ENCODE measurements around the gene MUC3A. TPM values are rescaled to one million over a fixed set of nuclear protein-coding genes. Genes with fewer than 3 reads are reported as not detected.
"Not testable (repeated sequence)": the region's sequence is repeated elsewhere in the genome, so short reads cannot be mapped to it uniquely, and the experiment has no call there.

MUC3A gene
- total and polyA plus RNA-seq, 2 of the 13 experiments (the other 11 are each of a cell fraction or from before 2014, with no cell fraction given), result 0.01 TPM; not detected in 1

GRCh38 chr7:100935381-100935780, 14.0 kb upstream of the MUC3A start:
- 16% methylated on average over 2 of the region's 2 CpGs for WGBS (ENCODE audit: low lambda C conversion rate)
- intact Hi-C loops (cut with micrococcal nuclease; ENCODE audit: unreplicated experiment); H3K79me2 ChIP-seq (ENCODE audit: insufficient read depth, low read length); H4K20me1 ChIP-seq (ENCODE audit: insufficient read depth, low read length); H3K27ac ChIP-seq (ENCODE audit: extremely low read length, insufficient read depth, low read length); H3K4me3 ChIP-seq (replicated peaks in 1 of 3; ENCODE audit: insufficient read depth in 1 of 3, low read depth in 2 of 3, low read length in 3 of 3); H2AFZ ChIP-seq (ENCODE audit: low read length); DNase-seq (ENCODE audit: low spot score); in situ Hi-C loops (cut with HindIII; ENCODE audit: extremely low pct_ligation_motif_present, low pct_unique_long_range_greater_than_20kb); H3K9me3 ChIP-seq (ENCODE audit: low read length); H3K36me3 ChIP-seq (replicated peaks in 1 of 2; ENCODE audit: control insufficient read depth in 1 of 2, insufficient read depth in 2 of 2, low read length in 2 of 2); FAIRE-seq; H3K4me1 ChIP-seq (ENCODE audit: insufficient read depth, low read length); CTCF ChIA-PET (ENCODE audit: low intra/inter-chr PET ratio, low total read pairs); H3K9ac ChIP-seq (ENCODE audit: insufficient read depth, low read depth, low read length); POLR2A ChIA-PET; H3K4me2 ChIP-seq (ENCODE audit: low read depth, low read length); BruUV-seq (replicated peaks); H3K27me3 ChIP-seq (ENCODE audit: control insufficient read depth in 1 of 2, insufficient read depth in 2 of 2, low read length in 2 of 2); ATAC-seq: not testable (repeated sequence)

DNA sequence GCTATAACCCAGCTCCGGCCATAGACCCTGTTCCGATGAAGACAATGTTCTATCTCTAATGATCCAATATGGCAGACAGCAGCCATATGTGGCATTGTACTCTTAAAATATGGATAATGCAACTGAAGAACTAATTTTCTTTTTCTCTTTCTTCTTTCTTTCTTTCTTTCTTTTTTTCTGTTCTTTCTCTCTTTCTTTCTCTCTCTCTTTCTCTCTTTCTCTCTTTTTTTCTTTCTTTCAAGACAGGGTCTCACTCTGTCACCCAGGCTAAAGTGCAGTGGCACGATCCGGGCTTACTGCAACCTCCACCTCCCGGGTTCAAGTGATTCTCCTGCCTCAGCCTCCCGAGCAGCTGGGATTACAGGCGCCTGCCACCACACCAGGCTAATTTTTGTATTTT, 13.2 kb upstream of the MUC3A start:
- H3K27ac ChIP-seq (ENCODE audit: extremely low read length, insufficient read depth, low read length); POLR2A ChIA-PET; BruUV-seq (replicated peaks); CTCF ChIA-PET (ENCODE audit: low intra/inter-chr PET ratio, low total read pairs); H3K79me2 ChIP-seq (ENCODE audit: insufficient read depth, low read length); FAIRE-seq; H3K36me3 ChIP-seq (replicated peaks in 1 of 2; ENCODE audit: control insufficient read depth in 1 of 2, insufficient read depth in 2 of 2, low read length in 2 of 2); ATAC-seq; H3K27me3 ChIP-seq (ENCODE audit: control insufficient read depth in 1 of 2, insufficient read depth in 2 of 2, low read length in 2 of 2); intact Hi-C loops (cut with micrococcal nuclease; ENCODE audit: unreplicated experiment); H2AFZ ChIP-seq (ENCODE audit: low read length); H3K4me1 ChIP-seq (ENCODE audit: insufficient read depth, low read length); H4K20me1 ChIP-seq (ENCODE audit: insufficient read depth, low read length); H3K4me2 ChIP-seq (ENCODE audit: low read depth, low read length); in situ Hi-C loops (cut with HindIII; ENCODE audit: extremely low pct_ligation_motif_present, low pct_unique_long_range_greater_than_20kb); H3K9ac ChIP-seq (ENCODE audit: insufficient read depth, low read depth, low read length); H3K4me3 ChIP-seq (replicated peaks in 1 of 3; ENCODE audit: insufficient read depth in 1 of 3, low read depth in 2 of 3, low read length in 3 of 3); DNase-seq (ENCODE audit: low spot score); H3K9me3 ChIP-seq (ENCODE audit: low read length): not testable (repeated sequence)
- WGBS (ENCODE audit: low lambda C conversion rate), result 52% methylated on average over 7 of the region's 7 CpGs

DNA sequence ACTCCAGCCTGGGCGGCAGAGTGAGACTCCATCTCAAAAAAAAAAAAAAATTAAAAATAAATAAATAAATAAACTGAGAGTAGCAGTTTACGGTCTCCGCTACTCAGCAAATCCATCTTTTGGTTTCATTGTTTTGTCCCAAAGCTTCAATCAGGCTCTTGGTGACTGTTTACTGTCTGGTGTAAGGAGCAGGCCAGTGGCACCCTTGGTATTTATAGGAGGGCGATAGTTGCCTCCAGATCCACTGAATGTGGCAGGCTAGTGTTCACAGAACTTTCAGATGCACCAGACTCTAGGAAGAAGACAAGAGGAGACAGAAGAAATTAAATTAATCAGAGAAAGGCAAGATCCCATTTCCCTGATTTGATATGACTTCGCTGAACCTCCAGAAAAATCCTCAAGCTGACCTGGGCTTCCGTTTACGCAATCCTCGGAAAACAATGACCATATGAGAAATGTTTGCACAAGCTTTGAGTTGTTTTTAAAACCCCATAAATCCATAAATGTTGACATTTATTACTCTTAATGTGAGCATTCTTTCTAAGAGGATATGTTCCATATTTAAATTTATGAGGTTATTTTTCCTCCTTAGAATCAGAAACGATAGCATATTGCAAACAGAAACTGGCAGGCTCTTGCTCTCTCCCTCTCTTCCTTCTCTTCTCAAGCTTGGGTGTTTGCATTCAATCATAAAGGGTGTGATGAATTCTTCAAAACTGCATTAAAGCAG, 7.1 kb upstream of the MUC3A start:
- BruUV-seq (replicated peaks), result no TSS peak
- Histone ChIP-seq H3K9ac (ENCODE audit: insufficient read depth, low read depth, low read length) (peak overlapping the region; percentile 15; the same call in 1 of the 2 replicates), H3K79me2 (ENCODE audit: insufficient read depth, low read length) (no peaks in the 10 kb centered on the region), H4K20me1 (ENCODE audit: insufficient read depth, low read length) (no peaks in the 10 kb centered on the region), H3K36me3 (replicated peaks in 1 of 2; ENCODE audit: control insufficient read depth in 1 of 2, insufficient read depth in 2 of 2, low read length in 2 of 2) (no peaks in the 10 kb centered on the region), H3K4me1 (ENCODE audit: insufficient read depth, low read length) (peaks cover 9% of the 10 kb centered on the region; the same call in 1 of the 2 replicates), H3K4me2 (ENCODE audit: low read depth, low read length) (peak overlapping the region; percentile 32; the same call in 1 of the 2 replicates), H2AFZ (ENCODE audit: low read length) (no peak overlapping the region), H3K9me3 (ENCODE audit: low read length) (no peaks in the 10 kb centered on the region), H3K4me3 (replicated peaks in 1 of 3; ENCODE audit: insufficient read depth in 1 of 3, low read depth in 2 of 3, low read length in 3 of 3) (no peak overlapping the region), H3K27me3 (ENCODE audit: control insufficient read depth in 1 of 2, insufficient read depth in 2 of 2, low read length in 2 of 2) (peaks cover 0 to 7% of the 10 kb centered on the region in 2 experiments; a peak in 1 of 5 replicates), H3K27ac (ENCODE audit: extremely low read length, insufficient read depth, low read length) (no peak overlapping the region)
- intact Hi-C loops (cut with micrococcal nuclease; ENCODE audit: unreplicated experiment), result no loop called here
- ChIA-PET CTCF (ENCODE audit: low intra/inter-chr PET ratio, low total read pairs) (no interaction called here), POLR2A (no interaction called here)
- WGBS (ENCODE audit: low lambda C conversion rate), result 34% methylated on average over 9 of the region's 9 CpGs
- in situ Hi-C loops (cut with HindIII; ENCODE audit: extremely low pct_ligation_motif_present, low pct_unique_long_range_greater_than_20kb), result no loop called here
- no peak for ATAC-seq
- FAIRE-seq, result no peak
- no peak for DNase-seq (ENCODE audit: low spot score)
- TF ChIP-seq RELA (CRISPR knock-in tag; IDR thresholded peaks at IDR 0.05), result no peak
- TF ChIP-seq ZFP91 (CRISPR knock-in tag; IDR thresholded peaks at IDR 0.05; ENCODE audit: borderline replicate concordance), result no peak
- TF ChIP-seq GABPB1 (CRISPR knock-in tag; IDR thresholded peaks at IDR 0.05), result peak; percentile 20; the same call in 1 of the 2 replicates
- no peak for TF ChIP-seq RFXAP (CRISPR knock-in tag; IDR thresholded peaks at IDR 0.05; ENCODE audit: borderline replicate concordance)
- TF ChIP-seq ZNF569 (CRISPR knock-in tag; IDR thresholded peaks at IDR 0.05; ENCODE audit: borderline replicate concordance), result no peak
- peak; percentile 81 for TF ChIP-seq CEBPB (IDR thresholded peaks at IDR 0.05; ENCODE audit: borderline replicate concordance, low read depth, low read length)
- no peak for TF ChIP-seq FOXP1 (IDR thresholded peaks at IDR 0.05)
- TF ChIP-seq FOXP1 (CRISPR knock-in tag; IDR thresholded peaks at IDR 0.05), result 0 out of 2 replicates have a peak, but pooled peaks have one; percentile 19
- TF ChIP-seq ZNF781 (CRISPR knock-in tag; IDR thresholded peaks at IDR 0.05; ENCODE audit: borderline replicate concordance, not compliant biosample characterization), result no peak
- no peak for TF ChIP-seq ZNF879 (CRISPR knock-in tag; IDR thresholded peaks at IDR 0.05)

Measured in HepG2 (cell line).